ENCODE results near the gene SLC35G2.
"Not testable (repeated sequence)": the region's sequence is repeated elsewhere in the genome, so short reads cannot be mapped to it uniquely, and the experiment has no call there.

Gene SLC35G2

DNA sequence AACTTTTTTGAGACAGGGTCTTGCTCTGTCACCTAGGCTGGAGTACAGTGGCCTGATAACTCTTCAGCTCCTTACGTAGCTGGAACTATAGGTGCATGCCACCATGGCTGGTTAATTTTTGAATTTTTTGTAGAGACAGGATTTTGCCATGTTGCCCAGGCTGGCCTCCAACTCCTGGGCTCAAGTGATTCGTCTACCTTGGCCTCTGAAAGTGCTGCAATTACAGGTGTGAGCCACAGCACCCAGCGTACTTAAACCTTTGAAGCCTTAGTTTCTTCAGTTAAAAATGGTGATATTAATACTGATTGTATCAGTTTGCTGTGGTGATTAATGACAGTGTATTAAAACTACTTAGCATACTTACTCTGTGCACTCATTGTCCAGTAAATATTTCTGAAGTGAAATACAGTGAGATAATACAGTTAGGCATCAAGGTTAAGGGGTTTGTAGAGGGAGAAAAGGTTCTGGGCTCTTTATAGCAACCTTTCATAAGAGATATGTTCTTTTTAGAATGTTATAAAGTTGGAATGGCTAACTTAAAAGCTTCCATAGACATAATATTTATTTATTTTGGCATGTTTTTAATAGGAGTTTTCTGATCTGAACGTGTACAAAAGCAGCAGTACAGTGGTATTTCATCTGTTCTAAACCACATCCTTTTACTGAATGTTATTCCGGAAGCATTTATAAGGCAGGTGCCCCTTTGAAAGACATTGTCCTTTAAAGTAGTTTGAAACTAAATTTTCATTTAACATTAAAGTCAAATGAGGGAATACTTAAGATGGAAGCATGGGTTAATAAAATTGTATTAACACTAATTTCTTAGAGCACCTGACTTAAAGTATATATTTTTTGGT is 66.7 kb downstream of the SLC35G2 start:
- no peak for DNase-seq (ENCODE audit: low spot score)

- no peak for DNase-seq (ENCODE audit: low spot score)
Measured at GRCh38 chr3:136889947-136890346, 71.0 kb downstream of the SLC35G2 start.

- no peak for DNase-seq (ENCODE audit: low spot score)
Measured at GRCh38 chr3:136891934-136892855, 73.3 kb downstream of the SLC35G2 start.

GRCh38 chr3:136893848-136894443 is 75.0 kb downstream of the SLC35G2 start:
- DNase-seq (ENCODE audit: low spot score): peak; percentile 62

- not testable (repeated sequence) for DNase-seq (ENCODE audit: low spot score)
Measured at GRCh38 chr3:136897171-136897570, 78.2 kb downstream of the SLC35G2 start.

DNA sequence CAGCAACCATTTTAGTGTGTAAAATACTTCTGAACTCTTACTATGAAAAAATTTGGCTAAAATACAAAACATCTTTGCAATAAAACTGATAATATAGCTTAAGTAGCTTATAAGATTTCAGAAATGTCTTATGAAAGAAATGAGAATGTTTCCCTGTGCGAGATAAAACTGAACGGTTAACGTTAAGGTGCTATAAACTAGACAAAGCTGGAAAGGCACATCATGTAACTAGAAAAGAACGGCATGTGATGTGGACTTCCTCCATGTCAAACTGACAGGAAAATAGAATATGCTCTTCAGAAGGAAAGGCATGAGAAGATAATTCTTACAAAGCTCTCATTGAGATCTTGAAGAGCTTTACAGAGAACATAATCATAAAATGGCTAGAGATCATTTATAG is 79.6 kb downstream of the SLC35G2 start:
- no peak for DNase-seq (ENCODE audit: low spot score)

- no peak for DNase-seq (ENCODE audit: low spot score)
Measured at GRCh38 chr3:136898954-136899353, 80.0 kb downstream of the SLC35G2 start.

DNA sequence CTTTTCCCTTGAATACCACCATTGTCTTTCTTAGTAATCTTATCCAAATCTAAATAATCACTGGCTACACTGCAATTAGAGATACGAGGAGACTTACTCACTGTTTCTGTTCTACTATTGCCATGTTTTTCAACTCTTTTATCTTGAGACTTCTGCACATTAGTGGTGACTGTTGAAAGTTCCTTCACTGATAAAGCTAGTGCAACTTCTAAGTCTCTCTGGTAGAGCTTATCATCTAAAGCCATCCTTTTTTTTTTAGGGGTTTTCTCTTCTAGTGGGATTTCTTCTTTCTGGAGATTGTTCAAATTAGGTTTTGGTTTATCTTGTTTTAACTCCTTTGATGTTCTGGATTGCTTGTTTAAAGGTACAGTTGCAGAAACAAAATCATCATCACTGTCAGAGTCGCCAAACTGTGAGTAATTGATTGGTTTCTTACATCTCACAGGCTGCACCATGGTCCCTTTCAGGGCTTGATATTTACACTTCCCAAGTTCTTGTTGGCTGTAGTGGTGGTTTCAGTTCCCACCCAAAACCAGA is 80.8 kb downstream of the SLC35G2 start:
- no peak for DNase-seq (ENCODE audit: low spot score)

DNA sequence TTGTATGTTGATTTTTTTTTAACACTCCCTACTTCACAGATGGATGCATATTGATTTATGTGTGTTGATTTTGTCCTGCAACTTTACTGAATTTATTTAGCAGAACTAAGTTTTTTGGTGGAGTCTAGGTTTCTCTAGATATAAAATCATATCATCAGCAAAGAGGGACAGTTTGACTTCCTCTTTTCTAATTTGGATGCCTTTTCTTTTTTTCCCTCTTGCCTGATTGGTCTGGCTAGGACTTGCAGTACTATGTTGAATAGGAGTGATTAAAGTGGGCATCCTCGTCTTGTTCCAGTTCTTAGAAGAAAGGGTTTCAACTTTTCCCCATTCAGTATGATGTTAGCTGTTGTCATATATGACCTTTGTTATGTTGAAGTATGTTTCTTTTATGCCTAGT is 81.8 kb downstream of the SLC35G2 start:
- DNase-seq (ENCODE audit: low spot score): not testable (repeated sequence)

GRCh38 chr3:136901391-136901790 is 82.5 kb downstream of the SLC35G2 start:
- DNase-seq (ENCODE audit: low spot score): no peak

- not testable (repeated sequence) for DNase-seq (ENCODE audit: low spot score)
Measured at GRCh38 chr3:136902530-136902929, 83.6 kb downstream of the SLC35G2 start.

- DNase-seq (ENCODE audit: low spot score): no peak
Measured at GRCh38 chr3:136903899-136904298, 85.0 kb downstream of the SLC35G2 start.

GRCh38 chr3:136904746-136905145 is 85.8 kb downstream of the SLC35G2 start:
- DNase-seq (ENCODE audit: low spot score): no peak
